GM18508 (cell line): ENCODE results near the gene SHROOM3.

ENCODE experiments used
- ATAC-seq: cut with Tn5 transposase; IDR thresholded peaks from one replicate; pipeline ENCODE4 v1.9.1; 2021; ENCODE audit warnings: moderate number of reproducible peaks; ENCODE audit not compliant: insufficient read depth, unreplicated experiment

Gene SHROOM3

GRCh38 chr4:76683144-76683543 is 248.1 kb downstream of the SHROOM3 start:
- no peak for ATAC-seq

DNA sequence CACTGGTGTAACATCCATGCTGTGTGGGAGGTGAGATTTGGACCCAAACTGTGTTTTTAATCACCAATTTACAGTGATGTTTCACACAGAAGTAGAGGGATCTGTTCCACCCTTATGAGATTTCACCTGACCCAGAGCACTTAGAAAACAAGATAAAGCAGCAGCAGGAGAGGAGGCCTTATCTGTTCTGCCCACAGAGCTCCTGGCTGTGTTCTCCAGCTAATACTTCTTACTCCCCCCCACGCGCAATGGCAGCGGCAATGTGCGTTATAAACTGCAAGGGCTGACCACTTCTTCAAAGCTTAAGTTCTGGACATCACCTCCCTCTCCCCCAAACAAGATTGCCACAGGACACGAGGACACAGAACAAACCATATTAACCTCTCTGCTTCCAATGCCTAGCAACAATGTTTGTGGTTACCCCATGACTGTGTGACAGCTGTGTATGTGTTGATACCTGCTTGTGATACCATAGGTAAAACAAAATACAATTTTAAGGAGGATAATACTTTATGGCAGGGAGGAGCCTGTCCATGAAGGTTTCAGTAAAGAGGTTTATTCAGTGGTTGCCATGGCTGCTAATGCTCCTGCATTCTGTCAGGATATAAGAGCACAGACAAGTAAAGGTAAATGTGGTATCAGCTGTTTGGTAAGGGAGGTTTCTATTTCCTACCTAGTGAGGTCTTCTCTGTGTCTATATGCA is 252.9 kb downstream of the SHROOM3 start:
- no peak for ATAC-seq

GRCh38 chr4:76688619-76689144 is 253.7 kb downstream of the SHROOM3 start:
- ATAC-seq = no peak

- no peak for ATAC-seq
Observed at GRCh38 chr4:76689145-76689817, 254.3 kb downstream of the SHROOM3 start.

DNA sequence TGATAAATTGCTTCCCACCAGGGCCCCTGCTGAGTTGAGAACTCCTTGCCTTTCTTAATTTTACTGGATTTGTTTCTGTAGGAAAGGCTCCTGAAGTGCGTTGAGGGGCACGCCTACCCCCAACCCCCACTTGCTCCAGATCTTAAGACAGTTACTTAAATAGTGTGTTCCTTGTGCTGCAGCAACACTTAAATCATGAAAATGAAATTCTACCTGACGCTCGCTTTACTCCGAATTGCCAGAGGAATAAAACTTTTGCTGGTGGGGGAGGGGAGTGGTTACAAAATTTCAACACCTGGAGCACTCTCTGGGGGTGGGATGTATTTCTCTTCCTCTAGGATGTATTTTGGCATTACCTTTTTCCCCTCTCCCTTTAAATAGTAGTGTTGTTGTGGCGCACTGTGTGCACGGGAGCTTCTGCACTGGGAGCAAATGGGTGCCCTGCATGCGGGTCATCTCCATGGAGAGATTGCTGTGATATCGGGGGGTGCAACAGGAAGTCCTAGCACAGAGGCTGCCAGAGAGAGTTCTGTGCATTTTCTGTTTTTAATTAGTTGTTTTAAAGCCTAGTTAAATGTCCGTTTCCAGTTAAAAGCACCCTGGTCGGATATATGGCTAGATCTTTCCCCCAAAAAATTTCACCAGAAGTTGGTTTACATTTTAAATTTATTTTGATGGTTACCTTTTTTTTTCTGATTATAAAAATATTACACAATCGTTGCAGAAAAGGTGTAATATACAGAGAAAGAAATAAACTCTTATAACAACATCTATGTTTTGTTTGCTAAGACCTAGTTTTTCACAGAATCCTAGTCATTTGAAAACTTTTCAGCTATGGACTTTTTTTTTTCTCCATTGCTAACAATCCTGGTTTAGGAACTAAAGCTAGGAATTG is 255.2 kb downstream of the SHROOM3 start:
- no peak for ATAC-seq

DNA sequence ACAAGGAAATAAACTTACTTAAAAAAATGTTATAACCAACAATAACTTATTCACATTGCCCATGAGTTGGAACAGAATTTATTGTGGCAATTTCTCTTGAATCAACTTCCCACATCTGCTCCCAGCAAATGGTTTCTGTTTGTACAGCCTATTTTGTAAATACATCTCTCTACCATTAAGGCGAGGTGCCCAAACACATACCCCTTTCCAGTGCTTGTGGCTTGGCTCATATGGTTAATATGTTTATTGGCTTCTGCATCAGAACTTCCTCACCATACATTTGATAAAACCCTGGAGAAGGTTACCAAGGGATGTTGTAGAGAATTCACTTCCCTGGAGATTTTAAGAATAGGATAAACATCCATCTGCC is 255.9 kb downstream of the SHROOM3 start:
- no peak for ATAC-seq

DNA sequence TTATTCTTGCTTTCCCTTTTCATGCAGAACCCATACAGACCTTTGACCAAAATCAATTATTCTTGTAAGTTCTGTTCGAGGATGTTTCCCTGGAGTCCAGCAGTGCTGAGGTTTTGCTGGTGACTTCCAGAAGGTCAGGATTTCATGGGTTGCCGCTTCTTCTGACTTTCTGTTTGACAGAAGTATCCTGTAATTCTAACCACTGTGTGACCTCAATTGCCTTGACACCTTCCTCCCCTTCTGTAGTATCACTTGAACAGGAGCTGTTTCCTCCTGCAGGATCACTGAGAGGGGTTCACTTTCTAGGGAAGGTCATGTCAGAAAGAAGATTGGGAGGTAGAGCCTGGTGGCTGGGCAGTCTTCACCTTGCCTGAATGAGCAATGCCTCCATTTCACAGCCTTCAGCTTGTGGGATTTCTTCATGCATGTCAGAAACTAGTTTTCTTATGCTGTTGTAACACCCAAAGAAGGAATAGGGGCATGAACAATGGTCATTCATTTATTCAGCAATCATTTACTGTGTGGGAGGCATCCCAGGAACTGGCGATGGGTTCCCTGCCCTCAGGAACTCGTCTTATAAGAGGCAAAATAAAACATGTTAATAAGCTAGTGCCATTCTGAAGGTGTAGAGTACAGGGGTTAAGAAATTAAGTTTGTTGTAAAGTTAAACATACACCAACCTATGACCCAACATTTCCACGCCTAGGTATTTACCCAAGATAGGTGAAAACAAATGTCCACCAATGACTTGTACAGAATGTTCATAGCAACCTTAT is 257.0 kb downstream of the SHROOM3 start:
- ATAC-seq = no peak

DNA sequence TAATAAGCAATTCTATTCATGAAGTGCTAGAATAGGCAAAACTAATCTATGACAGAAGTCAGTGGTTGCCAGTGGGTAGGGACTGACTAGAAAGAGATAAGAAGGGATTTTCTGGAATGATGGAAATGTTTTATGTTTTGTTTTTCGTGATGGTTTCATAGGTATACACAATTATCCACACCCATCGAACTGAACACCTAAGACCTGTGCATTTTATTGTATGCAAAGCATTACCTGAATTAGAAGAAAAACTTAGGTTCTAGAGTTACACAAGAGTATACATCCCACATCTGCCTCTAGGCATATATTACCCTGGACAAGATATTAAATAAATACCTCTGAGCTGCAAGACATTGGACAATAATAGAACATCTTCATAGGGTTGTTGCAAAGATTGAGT is 257.7 kb downstream of the SHROOM3 start:
- ATAC-seq = no peak

DNA sequence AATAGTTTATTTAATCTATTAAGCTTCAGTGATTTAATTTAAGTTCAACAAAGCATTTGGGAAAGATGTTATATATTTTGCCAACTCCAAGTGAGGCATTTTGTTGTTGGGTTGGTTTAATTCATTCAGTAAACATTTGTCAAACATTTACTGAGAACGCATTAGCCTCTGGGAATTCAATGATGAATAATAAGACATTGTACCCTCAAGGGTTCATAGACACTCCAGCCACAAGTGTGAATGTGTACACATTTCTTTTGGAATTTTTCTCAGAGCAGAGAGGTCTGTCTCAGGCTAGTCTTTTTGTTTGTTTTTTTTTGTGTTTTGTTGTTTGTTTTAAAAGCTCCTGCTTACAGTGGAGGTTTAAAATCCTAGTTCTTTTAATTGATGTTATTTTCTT is 259.0 kb downstream of the SHROOM3 start:
- ATAC-seq = no peak

DNA sequence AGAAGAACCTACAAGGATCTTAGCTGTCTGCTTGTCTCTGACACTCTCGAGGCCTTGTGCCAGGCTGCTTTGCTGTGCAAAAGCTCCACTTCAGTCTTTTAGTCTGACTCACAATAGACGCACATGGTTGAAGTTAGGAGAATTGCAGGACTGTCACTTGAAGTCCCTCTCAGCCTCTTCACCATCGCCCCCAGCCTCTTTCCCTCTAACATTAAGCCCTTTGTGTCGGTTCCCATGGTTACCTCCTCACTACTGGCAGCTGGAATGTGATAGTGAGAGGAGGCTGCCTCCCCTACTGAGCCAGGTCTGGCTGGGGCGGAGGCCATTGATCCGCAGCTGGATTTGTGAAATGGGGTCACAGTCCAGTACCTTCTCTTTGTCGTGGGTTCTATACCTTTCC is 261.1 kb downstream of the SHROOM3 start:
- ATAC-seq = no peak

GRCh38 chr4:76697129-76697803 is 262.2 kb downstream of the SHROOM3 start:
- ATAC-seq = peak; percentile 76

DNA sequence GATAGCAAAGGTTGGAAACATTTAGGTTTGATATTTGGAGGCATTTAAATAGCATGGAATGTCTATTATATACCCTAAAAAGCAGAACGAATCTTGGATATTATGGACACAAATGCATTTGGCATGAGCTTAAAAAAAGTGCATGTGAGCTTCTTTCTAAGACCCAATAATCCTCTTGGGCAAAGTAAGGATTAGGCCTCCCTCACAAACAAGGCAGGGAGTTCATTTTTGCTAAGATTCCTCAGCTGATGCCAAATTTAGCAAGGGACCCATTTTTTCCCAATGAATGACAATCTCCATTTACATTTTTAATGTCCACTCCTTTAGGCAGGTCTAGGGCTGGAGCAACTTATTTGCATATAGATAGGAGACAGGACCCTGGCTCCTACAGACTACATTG is 263.1 kb downstream of the SHROOM3 start:
- no peak for ATAC-seq

DNA sequence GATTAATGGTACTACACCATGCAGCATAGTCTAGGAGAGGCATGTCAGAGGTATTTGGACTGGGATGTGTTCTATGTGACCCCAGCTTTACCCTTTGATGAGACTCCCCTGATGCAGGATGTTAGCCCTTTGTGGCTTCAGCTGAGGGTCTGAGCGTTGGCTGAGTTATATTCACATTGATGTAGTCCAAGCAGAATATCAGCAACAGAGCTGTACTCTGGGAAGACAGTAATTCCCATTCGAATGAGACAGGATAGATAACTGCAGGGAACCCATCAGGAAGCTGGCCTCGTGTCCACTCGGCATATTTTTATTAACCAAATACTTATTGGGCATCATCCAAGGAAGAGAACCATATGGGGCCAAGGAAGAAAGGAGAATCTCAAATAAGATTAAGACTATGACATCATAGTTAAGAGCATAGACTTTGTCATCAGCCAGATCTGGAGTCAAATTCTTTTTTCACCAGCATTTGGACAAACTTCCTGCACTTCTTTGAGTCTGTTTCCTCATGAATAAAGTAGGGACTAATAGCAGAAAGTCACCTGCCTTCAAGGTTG is 264.8 kb downstream of the SHROOM3 start:
- no peak for ATAC-seq

GRCh38 chr4:76702440-76703122 is 267.6 kb downstream of the SHROOM3 start:
- ATAC-seq = peak; percentile 56

DNA sequence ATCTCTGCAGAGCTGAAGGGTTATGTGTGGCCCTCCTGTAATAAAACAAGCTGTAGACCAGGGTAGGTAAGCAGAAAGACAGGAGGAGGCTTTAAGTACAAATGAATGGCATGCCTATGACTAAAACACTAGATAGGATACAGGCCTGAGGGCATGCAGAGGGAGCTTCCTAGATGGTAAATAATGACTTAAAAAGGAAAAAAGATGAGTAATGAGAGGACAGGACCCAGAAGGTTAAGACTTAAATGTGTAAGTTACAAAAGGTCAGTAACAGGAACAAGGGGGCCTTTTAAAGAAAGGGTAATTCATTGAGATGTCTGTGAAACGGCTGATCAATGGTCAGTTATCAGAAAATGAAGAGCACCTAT is 268.1 kb downstream of the SHROOM3 start:
- ATAC-seq = no peak

DNA sequence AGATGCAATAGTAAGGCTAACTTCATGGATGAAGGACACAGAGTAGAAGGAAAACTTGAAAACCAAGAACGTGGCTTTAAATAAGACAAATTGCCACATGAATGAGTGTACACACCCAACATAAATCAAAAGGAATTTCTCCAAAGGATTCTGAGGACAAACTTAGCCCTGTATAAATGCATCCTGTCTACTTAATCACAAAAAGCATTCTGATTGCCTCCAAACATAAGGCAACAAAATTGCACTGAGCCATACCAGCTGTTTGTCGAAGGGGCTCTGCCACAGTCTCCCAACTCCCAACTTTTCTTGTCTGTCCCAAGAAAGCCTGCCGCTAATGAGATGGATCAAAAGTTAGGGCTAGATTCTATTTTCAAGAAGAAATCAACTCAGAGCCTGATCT is 268.6 kb downstream of the SHROOM3 start:
- no peak for ATAC-seq

GRCh38 chr4:76704133-76704881 is 269.3 kb downstream of the SHROOM3 start:
- ATAC-seq = no peak

- no peak for ATAC-seq
Observed at GRCh38 chr4:76705472-76705871, 270.4 kb downstream of the SHROOM3 start.
